ENCODE data around the gene HOXA3. TPM values are rescaled to one million over a fixed set of nuclear protein-coding genes. Genes with fewer than 3 reads are reported as not detected.
A peak's percentile ranks its signal among the peaks of the same experiment; 100 is the strongest.

The HOXA3 gene
- total RNA-seq, 3 donors from 2014 or later (not counting 1 experiment from before 2014, with no cell fraction given) = 0.32 to 0.78 (median 0.35) TPM

DNA sequence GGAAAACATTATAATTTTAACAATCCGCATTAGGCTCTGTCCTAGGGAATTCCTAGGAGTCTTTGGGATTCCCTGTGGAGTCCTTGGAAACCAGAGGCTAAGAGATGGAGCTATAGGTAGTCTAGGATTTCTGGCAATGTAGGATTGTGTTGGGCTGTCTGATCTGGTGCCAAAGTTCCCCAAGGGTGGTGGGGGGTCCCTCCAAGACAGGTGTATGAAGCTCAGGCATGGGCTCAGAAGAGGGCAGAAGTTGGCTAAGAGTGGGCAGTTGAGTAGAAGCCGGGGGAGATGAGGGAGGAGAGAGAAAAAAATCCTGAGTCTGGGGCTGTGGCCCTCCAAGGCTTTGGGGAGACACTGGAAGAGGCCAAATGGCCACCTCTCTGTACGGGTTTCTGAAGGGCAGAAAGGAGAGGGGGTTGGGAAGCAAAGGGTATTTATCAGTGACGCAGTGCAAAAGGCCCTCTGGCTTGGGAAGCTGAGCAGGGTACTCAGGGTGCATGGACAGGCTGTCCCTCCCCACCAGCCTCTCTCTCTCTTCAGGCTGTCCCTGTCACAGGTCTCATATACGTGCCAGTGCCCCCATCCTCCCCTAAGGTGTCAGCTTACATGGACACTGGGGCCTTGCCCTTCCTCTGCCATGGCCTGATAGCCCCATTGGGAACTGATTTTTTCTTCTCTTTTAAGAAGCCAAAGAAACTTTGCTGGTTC lies 5.7 kb downstream of the HOXA3 start:
- intact Hi-C loops (cut with micrococcal nuclease) = no loop called here
- peaks cover 55 to 58% of the 10 kb centered on the region in 2 donors for H3K27me3 Mint-ChIP-seq (ENCODE audit: low read depth in 2 of 2)
- ATAC-seq = no peak
- WGBS (ENCODE audit: insufficient coverage) = 91% methylated on average over 5 of the region's 5 CpGs
- Histone ChIP-seq H3K27me3 (ENCODE audit: control insufficient read depth, insufficient read depth, low read length) (peaks cover 43% of the 10 kb centered on the region), H3K27ac (ENCODE audit: low read length) (no peak overlapping the region), H3K36me3 (ENCODE audit: control insufficient read depth, insufficient read depth, low read length) (no peaks in the 10 kb centered on the region), H3K4me3 (ENCODE audit: low read length) (no peak overlapping the region), H3K4me1 (ENCODE audit: control insufficient read depth, insufficient read depth, low read length) (peaks cover 42% of the 10 kb centered on the region), H3K9me3 (ENCODE audit: control insufficient read depth, insufficient read depth, low read length) (no peaks in the 10 kb centered on the region)
- H3K9me3 Mint-ChIP-seq = no peaks in the 10 kb centered on the region
- TF ChIP-seq, protein P1, sequence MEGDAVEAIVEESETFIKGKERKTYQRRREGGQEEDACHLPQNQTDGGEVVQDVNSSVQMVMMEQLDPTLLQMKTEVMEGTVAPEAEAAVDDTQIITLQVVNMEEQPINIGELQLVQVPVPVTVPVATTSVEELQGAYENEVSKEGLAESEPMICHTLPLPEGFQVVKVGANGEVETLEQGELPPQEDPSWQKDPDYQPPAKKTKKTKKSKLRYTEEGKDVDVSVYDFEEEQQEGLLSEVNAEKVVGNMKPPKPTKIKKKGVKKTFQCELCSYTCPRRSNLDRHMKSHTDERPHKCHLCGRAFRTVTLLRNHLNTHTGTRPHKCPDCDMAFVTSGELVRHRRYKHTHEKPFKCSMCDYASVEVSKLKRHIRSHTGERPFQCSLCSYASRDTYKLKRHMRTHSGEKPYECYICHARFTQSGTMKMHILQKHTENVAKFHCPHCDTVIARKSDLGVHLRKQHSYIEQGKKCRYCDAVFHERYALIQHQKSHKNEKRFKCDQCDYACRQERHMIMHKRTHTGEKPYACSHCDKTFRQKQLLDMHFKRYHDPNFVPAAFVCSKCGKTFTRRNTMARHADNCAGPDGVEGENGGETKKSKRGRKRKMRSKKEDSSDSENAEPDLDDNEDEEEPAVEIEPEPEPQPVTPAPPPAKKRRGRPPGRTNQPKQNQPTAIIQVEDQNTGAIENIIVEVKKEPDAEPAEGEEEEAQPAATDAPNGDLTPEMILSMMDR (IDR thresholded peaks at IDR 0.05) = no peak
- peak overlapping the region; percentile 45 for H3K4me3 Mint-ChIP-seq
- peaks cover 14 to 30% of the 10 kb centered on the region in 2 donors for H3K4me1 Mint-ChIP-seq
- no peak for DNase-seq
- no peaks in the 10 kb centered on the region for H3K36me3 Mint-ChIP-seq
- H3K27ac Mint-ChIP-seq = no peak overlapping the region

- TF ChIP-seq, protein P1 (IDR thresholded peaks at IDR 0.05) = no peak
- H3K9me3 Mint-ChIP-seq = no peaks in the 10 kb centered on the region
- DNase-seq = no peak
- no peak overlapping the region for H3K27ac ChIP-seq (ENCODE audit: low read length)
- no peaks in the 10 kb centered on the region for H3K36me3 ChIP-seq (ENCODE audit: control insufficient read depth, insufficient read depth, low read length)
- intact Hi-C loops (cut with micrococcal nuclease) = no loop called here
- H3K4me3 Mint-ChIP-seq = no peak overlapping the region
- H3K36me3 Mint-ChIP-seq = no peaks in the 10 kb centered on the region
- H3K4me1 Mint-ChIP-seq = peaks cover 8 to 23% of the 10 kb centered on the region in 2 donors
- H3K9me3 ChIP-seq (ENCODE audit: control insufficient read depth, insufficient read depth, low read length) = no peaks in the 10 kb centered on the region
- no peak overlapping the region for H3K27ac Mint-ChIP-seq
- ATAC-seq = no peak
- peaks cover 52 to 55% of the 10 kb centered on the region in 2 donors for H3K27me3 Mint-ChIP-seq (ENCODE audit: low read depth in 2 of 2)
- H3K4me1 ChIP-seq (ENCODE audit: control insufficient read depth, insufficient read depth, low read length) = peaks cover 35% of the 10 kb centered on the region
- no peak overlapping the region for H3K4me3 ChIP-seq (ENCODE audit: low read length)
- 93% methylated on average over 10 of the region's 11 CpGs for WGBS (ENCODE audit: insufficient coverage)
- peaks cover 36% of the 10 kb centered on the region for H3K27me3 ChIP-seq (ENCODE audit: control insufficient read depth, insufficient read depth, low read length)
These were observed 6.4 kb downstream of the HOXA3 start for GRCh38 chr7:27145914-27146412.

- H3K9me3 Mint-ChIP-seq = no peaks in the 10 kb centered on the region
- peaks cover 30% of the 10 kb centered on the region for H3K4me1 ChIP-seq (ENCODE audit: control insufficient read depth, insufficient read depth, low read length)
- H3K9me3 ChIP-seq (ENCODE audit: control insufficient read depth, insufficient read depth, low read length) = no peaks in the 10 kb centered on the region
- no peaks in the 10 kb centered on the region for H3K36me3 ChIP-seq (ENCODE audit: control insufficient read depth, insufficient read depth, low read length)
- ATAC-seq (no peak), DNase-seq (no peak)
- H3K27ac Mint-ChIP-seq = no peak overlapping the region
- peaks cover 46 to 49% of the 10 kb centered on the region in 2 donors for H3K27me3 Mint-ChIP-seq (ENCODE audit: low read depth in 2 of 2)
- H3K27me3 ChIP-seq (ENCODE audit: control insufficient read depth, insufficient read depth, low read length) = peaks cover 33% of the 10 kb centered on the region
- no peak overlapping the region for H3K27ac ChIP-seq (ENCODE audit: low read length)
- H3K4me3 Mint-ChIP-seq = no peak overlapping the region
- peaks cover 2 to 17% of the 10 kb centered on the region in 2 donors for H3K4me1 Mint-ChIP-seq
- TF ChIP-seq, protein P1 (IDR thresholded peaks at IDR 0.05) = no peak
- H3K36me3 Mint-ChIP-seq = no peaks in the 10 kb centered on the region
- no peak overlapping the region for H3K4me3 ChIP-seq (ENCODE audit: low read length)
- 90% methylated on average over 47 of the region's 47 CpGs for WGBS (ENCODE audit: insufficient coverage)
- intact Hi-C loops (cut with micrococcal nuclease) = no loop called here
These were observed 7.0 kb downstream of the HOXA3 start for GRCh38 chr7:27145165-27145913.
